DMS79 (cell line): ENCODE results near the gene UNC5C.

ENCODE experiments used
- DNase-seq: peaks from one replicate; lab custom pipeline; 2025; lab: John Stamatoyannopoulos, UW

The UNC5C gene

DNA sequence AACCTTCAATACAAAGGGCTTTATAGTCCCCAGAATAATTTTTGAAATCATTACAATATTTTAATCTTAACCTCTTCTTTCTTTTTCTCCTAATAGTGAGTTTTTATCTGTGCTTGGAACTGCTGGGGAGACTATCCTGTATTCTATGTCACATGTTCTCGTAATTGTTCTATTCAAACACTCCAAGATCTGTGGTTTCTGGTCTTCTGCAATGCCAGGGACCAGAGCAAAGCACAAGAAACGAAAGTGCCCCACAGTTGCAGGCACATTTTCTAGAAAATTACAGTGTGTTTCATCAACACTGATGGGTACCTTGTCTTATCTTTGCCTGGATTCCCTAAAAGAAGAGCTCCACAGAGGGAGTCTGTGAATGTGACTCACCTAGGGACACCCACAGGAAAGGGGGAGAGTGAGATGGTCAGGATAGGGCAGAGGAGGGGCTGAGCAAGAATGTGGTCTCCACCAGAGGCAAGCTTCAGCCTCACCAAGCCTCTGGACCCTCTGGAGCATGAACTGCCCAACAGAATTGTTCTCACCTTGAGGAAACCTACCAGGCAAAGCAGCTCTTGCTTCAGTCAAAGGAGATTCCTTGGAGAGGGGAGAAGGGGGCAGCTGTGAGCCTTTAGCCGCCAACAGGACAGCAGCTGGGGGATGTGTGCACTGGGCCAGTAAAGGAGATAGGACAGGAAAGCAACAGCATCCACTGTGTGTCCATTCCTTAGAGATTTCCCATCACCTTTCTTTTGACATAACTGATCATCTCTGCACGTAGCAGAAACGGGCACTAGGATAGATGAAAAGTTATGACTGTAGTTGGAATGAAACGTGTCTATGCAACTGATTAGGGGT lies 25.9 kb downstream of the UNC5C start:
- no peak for DNase-seq

DNA sequence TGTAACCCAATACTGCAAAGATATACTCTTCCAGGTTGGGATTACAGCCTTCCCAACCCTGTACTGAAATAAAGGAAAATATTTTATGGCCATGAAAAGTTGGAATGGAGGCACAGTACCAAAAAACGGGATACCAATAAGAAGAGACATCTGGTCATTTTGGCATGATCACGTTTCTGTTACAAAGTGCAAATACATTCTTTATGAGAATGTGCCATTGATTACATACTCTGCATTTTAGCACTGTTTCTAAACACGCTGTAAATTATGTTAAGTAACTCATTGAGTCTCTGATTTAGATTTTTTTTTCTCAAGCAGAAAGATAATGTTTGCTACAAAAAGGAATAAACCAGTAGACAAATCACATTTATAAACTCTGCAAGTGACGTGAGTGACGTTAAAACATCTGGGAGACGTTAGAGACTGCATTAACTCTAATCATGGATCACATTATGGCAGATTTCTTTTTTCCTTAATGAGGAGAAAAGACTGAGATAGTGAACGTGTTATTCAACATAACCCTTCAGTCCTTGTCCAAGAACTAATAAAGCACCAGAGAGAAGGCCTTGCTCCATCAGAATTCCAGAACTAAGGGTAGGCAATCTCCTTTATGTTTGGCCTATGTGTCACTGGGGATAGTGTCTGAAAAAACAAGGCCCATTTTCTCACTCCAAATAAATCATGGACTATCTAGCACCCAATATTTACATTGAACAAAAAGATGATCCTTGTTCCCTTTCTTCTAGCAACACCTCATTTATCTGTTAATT lies 31.0 kb downstream of the UNC5C start:
- no peak for DNase-seq

DNA sequence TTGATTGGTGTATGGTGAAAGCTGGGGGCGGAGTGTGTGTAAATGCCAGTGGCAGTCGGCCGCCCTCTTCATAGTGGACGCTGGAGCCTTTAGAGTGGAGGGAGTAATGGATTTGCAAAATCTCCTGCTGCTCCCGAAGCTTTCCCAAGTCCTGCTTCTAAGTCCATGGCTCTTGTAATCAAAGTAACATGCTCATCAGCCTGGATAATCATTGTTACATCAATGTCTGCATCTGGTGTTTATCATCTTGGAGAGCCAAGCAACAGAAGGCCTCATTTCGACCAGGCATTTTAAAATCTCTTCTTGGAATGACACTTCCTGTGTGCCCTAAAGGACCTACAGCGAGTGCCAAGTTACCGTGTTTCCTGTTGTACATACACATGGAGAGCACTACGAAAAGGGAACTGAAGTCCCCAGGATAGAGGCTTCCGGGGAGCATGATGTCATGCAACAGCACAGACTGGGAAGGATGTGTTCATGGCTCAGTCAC lies 32.2 kb downstream of the UNC5C start:
- DNase-seq, result no peak

DNA sequence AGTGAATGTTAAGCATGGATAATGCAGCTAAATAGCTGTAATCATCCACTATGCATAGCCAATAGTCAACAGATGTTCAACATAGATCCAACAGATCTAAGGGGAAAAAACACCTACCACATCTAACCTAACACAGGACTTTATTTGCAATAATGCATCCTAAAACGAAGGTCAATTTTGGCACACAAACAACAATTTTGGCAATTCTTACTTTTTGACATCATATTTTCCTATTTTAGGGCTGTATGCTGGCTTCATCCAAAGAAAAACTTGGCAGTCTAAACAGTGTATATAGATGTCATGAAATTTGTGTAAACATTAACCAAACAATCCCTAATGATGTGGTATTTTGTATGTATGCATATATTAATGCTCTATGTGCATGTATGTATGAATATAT lies 33.2 kb downstream of the UNC5C start:
- DNase-seq, result no peak

DNA sequence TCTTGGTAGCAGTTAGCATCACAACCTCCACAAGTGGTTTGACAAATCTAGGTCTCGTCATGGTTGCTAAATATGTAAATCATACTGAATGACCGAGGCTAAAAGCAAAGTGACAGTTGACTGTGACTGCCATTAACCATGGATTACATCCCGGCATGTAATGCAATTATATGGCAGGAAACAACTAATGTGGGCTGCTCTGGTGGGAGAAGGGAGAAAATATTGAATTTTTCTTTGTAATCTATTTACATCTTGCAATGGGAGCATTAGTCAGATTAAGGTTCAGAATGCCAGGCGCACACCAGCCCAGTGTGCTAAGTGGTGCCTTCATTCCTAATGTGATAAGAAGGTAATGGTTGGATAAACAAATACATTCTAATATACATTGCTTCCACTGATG lies 35.8 kb downstream of the UNC5C start:
- DNase-seq, result no peak

DNA sequence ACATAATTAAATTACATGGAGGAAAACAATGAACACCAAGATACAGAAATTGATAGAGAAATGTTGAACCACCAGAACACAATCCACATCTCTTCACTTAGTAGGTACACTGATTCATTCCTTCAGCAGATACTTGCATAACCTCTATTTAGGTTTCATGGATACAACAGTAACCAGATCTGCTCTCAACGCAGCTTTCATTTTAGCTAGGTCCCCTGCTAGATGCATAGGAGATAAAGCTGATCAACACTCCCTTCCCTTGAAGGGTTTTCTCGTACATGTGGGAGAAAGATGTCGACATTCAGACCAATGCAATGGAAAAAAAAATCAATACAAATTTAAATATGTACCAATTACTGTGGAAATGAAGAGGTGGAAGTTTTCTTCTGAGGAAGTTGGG lies 37.3 kb downstream of the UNC5C start:
- DNase-seq, result no peak

DNA sequence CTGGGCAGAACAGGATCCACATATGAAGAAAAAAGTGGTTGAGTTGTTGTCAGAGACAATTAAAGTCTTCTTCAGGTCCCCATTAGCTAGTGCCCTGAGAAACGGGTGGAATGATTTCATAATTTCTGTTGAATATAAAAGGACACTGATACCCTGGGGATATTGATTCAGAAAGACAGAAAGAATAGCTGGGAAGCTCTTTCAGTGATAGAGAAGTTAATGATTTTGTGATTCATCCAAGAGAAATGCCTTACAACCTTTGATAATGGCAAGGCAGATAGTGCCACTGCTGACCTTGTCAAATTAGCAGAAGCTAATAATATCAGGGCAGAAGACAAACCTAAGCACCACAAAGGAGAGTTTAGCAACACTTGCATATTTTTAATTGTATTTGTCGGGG lies 37.9 kb downstream of the UNC5C start:
- no peak for DNase-seq

DNA sequence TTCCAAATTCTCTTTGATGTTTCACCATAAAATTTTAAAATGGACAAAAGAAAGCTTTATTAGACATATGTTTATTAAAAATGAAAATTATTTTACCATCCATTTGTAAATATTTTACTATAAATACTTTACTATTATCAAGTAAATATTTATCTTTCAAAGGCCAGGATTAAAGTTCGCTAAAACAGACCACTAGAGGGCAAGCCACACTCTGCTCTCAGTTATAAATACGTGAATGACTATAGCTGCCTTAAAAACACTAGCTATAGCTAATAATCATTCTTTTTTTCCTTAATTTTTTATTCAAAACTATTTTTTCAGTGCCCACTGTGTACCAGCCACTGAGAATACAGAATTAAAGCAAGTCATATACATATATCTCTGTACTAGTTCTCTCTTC lies 38.6 kb downstream of the UNC5C start:
- no peak for DNase-seq

DNA sequence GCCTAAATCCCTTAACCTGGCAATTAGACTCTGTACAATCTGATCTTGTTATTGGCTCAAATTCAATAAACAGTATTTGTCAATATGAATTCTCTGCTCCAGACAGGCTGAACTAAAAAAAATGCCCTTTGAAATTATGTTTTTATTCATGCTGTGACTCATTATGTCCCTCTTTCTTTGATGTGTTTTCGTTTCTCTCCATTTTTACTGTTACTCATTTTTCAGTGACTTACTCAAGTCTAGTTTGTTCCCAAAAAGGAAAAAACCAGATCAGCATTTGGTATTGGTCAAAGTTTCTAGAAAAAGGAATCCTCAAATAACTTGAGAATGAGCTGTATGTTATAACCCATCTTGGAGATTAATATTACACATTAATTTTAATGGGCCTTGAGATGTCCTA lies 40.4 kb downstream of the UNC5C start:
- no peak for DNase-seq

DNA sequence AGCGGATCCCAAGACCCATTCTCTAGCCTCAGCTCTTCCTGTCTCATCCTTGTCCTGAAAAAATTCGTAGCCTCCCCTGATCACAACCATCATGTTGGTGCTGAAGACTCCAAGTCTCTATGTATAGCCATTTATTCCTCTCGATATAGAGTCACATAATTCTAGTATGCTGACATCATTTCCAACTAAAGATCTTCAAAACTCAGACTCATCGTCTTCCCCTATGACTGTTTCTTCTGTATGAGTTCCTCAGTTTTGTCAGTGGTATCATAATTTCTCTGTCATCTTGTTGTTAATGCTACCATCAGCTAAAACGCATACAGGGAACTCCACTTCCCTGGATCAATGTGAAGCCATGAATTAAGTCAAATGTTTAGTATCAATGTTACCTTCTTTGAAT lies 41.2 kb downstream of the UNC5C start:
- no peak for DNase-seq

DNA sequence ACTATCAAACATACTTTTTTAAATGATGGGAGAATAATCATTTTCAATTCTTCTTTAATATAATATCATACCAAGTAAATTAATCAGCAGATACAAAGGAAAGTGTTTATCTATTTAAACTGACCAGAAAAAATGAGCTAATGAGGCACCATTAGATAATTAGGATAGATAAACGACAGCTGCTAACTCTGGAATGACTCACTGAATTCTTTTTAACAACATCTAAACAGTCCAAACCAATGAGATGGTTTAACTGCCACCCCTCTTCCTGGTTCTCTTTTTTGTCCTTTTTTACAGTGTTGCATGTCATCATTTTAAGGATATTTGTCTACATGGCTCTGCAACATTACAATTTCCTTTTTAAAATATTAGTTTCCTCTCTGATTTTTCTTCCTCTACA lies 41.6 kb downstream of the UNC5C start:
- no peak for DNase-seq

DNA sequence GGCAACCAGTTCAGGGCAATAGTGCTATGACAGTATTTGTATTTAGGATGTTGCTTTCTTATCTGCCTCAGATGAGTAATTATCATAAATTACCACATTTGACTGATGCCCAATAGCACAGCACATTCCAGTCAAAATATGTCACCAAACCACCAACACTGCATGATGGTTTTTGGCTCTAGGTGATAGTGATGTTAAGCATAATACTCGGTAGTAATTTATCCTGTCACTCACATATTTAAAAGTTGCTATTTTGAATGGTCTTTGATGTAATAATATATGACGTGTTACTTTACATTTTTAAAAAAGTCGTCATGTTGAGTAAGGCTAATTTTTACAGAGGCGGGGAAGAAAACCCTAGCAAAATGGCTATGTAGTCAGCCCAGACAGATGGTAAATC lies 42.5 kb downstream of the UNC5C start:
- no peak for DNase-seq

DNA sequence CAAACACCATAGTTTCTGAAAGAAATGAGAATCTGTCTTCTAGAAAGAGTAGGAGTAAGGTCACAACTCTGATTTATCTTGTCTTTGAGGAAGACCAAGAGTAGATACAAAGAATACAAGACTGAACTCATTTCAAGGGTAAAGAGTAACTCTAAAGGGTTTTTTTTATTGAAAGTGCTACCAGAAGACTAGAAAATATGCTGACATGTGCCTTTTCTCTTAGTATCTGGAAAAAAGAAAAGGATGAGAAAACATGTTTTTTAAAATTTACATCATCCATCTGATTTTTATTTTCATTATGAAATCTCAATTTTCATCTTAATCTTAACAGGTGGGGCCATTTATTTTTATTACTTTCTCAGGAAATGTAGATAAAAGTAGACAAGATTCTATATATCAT lies 43.0 kb downstream of the UNC5C start:
- DNase-seq, result no peak

DNA sequence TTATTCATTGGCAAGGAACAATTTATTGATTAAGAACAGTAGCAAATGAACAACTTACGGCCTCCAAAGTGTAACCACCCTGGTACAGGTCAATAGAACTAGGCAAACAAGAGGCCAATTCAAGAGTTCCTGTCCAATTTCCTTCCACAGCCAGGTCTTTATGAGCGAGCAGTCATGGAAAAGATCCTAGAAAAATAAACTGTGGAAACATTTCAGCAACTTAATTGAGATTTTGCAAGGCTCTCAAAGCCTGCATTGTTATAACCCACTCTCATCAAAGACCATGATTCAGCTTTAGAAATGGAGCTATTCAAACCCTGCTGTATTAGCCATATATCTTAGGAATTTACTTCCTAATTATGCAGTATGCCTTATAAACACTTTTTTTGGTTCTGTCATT lies 43.6 kb downstream of the UNC5C start:
- DNase-seq, result no peak

DNA sequence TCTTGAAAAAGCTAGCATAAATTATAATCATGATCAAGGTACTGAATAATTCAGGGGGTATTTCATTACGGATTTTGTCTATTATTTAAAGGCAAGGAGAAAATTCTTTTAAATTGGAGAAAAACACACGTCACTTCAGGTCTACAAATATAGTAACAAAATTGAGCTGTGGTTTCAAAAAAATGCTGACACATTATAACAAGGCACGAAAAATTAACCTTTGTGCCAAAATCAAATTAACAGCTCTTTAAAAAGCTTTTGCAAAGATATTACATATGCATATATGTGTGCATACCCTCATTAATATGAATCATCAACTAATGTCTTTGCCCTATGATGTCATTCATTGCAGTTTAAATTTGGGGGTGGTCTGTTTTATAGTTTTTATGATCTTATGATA lies 44.3 kb downstream of the UNC5C start:
- no peak for DNase-seq

DNA sequence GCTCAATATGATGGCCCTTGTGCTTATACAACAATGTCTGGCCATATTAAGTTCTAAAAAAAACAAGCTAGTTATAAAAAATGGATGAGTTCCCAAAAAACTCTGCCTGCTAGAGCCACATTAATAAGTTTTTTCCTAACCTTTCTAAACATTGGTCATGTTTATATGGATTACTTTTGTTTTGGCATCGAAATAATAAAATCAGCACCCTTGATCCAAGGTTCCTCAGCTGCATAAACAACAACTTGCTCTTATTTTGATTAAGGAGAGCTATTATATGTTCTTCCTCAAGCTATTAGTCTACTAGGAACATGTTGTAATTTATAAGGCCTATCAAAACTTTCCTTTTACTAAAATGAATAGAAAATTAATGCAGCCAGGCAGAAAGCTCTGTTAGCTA lies 48.4 kb downstream of the UNC5C start:
- DNase-seq, result no peak

DNA sequence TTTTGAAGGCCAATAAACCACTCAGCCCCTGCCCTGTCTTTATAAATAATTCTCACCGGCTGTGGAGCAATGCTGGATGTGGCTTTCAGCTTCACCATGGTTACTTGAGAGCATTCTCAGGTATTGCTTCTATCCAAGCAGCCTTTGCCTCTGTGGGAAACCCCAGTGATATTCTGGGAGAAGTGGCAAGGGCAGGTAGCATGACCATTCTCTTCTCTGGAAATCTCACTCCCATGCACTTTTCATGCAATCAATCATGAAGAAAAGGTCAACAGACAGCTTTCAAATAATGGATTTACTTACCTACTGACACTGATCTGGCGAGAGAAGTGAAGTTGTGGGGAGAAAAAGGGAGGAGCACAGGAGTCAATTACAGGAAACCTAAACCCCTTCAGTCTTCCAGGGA lies 49.5 kb downstream of the UNC5C start:
- DNase-seq, result no peak

DNA sequence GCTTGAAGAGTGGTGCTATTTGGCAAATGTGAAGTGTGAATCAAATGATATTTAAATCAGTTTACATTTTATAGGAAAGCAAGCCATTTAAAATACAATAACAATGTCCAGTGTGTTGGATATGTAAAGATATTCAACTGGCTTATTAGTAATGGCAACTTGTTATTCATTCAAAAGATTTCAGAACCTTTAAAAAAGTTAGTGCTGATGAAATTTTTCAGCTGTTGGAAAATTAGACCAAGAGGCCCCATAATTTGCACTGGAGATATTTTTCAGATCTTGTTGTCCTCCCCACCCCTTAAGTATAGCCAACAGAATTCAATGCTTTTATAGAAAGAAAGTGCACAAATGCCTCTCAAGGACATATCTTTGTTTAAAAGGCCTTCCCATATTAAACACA lies 54.6 kb downstream of the UNC5C start:
- DNase-seq, result no peak

DNA sequence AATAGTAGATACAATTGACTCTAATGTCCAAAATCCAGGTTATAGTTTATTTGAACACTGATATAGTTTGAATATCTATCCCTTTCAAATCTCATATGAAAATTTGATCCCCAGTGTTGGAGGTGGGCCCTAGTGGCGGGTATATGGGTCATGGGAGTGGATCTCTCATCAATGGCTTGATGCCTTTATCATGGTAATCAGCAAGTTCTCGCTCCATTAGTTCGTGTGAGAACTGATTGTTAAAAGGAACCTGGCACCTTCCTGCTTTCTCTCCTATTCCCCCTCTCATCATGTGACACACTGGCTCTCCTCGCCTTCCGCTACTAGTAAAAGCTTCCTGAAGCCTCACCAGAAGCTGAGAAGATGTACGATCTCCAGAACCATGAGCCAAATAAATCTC lies 70.1 kb downstream of the UNC5C start:
- no peak for DNase-seq

DNA sequence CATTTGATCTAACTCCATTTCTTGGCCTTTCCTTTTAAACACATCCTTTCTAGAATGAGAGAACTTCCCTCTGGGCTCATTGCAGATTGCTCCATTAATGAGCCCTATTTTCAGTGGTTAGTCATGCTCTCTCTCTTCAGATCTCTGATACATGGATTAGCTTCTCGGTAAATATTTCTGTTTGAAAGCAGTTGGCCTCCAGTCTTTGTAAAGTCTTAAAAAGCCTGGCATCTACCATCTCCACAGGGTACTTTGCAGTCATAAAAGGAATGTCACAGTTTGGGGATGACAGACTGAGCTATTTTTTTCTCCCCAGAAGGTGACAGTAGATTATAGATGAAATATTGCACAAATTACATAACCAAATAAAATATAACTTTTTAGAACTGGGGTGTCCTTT lies 72.7 kb downstream of the UNC5C start:
- DNase-seq, result no peak

DNA sequence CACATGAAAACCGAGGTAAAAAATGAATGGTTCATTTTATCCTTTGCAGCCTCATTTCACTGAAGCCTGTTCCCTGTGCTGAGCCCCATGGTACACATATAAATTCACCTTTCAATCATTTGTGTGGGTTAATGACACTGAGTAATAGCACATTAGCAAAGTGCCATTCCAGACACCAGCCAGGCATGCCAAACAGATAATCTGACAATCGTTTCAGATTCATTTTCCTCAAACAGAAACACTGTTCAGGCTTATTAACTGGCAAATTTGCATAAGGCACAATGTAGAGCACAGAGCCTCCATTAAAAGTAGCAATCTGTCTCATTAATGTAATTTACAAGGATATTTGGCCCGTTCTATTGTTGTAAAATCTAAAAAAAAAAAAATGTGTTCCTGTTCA lies 76.2 kb downstream of the UNC5C start:
- no peak for DNase-seq

DNA sequence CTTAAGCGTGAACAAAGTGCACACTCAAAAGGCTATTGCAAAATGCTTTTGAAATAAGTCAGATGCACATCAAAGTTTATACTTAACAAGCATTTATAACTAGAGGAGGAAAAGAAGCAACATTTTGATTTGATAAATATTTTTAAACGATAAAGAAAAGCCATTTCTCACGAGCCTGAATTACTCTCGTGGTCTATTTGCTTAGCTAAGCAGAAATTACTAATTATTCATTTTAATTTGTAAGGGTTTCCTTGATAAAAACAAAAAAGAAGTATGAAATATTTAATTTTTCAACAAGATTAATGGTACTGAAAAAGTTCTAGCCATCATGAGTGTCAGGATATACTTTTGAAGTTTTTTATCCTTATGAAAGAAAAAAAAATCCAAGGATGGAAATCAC lies 78.2 kb downstream of the UNC5C start:
- DNase-seq, result no peak

DNA sequence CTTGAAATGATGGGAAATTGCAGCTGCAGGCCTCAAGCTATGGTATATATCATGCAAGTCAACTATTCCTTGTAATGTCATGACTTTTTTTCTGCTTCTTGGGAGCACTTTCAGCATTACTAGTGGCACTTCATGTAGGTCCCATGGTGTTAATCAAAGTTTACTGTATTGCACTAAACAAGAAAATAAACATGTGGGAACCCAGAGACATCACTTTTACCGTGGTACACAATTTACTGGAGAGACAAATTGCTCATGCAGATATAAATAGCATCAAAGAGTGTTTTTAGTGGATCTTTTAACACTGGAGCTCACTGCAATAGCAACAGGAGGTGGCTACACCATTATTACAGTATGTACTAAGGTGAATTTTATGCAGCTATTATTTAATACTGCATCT lies 79.2 kb downstream of the UNC5C start:
- no peak for DNase-seq

DNA sequence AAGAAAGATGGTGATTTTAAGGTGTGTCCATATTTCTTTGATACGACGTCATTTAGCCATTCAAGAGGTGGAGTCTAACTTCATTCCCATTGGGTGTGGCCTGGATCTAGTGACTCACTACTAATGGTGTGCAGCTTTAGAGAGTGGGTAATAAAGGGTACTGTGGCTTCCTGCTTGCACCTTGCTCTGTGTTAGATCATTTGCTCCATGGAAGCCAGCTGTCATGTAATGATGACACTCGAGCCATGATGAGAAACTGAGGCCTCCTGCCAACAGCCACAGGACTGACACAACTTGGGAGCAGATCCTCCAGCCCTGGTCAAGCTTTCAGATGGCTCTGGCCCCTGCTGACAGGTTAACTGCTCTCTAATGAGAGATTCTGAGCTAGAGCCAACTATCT lies 82.0 kb downstream of the UNC5C start:
- DNase-seq, result no peak
